ENCODE results near the gene PDSS2.

GRCh38 chr6:107103082-107103481 lies 356.3 kb downstream of the PDSS2 start:
- TF ChIP-seq CTCF (IDR thresholded peaks at IDR 0.05; ENCODE audit: low read depth, low read length, poor library complexity, severe bottlenecking), result no peak
- TF ChIP-seq EZH2phosphoT487 (IDR thresholded peaks at IDR 0.05; ENCODE audit: borderline replicate concordance, low read length), result no peak

All from DOHH2 (cell line).